ENCODE results near the gene ACTR3. TPM values are rescaled to one million over a fixed set of nuclear protein-coding genes. Genes with fewer than 3 reads are reported as not detected.
A peak's percentile ranks its signal among the peaks of the same experiment; 100 is the strongest.

The ACTR3 gene
- polyA plus RNA-seq, 10 donors, result 101 to 142 (median 110) TPM

- peak in 1 of 3 donors; percentile 35 for DNase-seq
These were observed 17.7 kb upstream of the ACTR3 start for GRCh38 chr2:113872201-113872600.

DNA sequence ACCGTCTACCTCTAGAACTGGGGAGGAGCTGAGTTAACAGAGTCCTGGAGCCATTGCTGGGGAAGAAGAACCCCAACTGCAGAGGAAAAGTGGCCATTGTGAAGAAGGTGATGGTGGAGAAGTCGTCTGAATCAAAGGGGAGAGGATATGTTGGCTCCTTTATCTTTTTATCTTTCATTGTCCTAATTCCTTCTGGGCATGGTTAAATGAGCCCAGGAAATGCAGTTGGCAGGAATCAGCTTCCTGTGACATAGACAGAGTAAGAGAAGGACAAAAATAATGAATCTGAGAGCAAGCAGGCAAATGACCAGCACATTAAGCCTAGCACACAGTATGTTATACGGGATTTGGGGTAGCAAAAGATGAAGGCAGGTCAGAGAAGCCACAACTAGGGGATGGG lies 16.0 kb upstream of the ACTR3 start:
- DNase-seq, result no peak

- no peak for DNase-seq
These were observed 14.8 kb upstream of the ACTR3 start for GRCh38 chr2:113875135-113875534.

DNA sequence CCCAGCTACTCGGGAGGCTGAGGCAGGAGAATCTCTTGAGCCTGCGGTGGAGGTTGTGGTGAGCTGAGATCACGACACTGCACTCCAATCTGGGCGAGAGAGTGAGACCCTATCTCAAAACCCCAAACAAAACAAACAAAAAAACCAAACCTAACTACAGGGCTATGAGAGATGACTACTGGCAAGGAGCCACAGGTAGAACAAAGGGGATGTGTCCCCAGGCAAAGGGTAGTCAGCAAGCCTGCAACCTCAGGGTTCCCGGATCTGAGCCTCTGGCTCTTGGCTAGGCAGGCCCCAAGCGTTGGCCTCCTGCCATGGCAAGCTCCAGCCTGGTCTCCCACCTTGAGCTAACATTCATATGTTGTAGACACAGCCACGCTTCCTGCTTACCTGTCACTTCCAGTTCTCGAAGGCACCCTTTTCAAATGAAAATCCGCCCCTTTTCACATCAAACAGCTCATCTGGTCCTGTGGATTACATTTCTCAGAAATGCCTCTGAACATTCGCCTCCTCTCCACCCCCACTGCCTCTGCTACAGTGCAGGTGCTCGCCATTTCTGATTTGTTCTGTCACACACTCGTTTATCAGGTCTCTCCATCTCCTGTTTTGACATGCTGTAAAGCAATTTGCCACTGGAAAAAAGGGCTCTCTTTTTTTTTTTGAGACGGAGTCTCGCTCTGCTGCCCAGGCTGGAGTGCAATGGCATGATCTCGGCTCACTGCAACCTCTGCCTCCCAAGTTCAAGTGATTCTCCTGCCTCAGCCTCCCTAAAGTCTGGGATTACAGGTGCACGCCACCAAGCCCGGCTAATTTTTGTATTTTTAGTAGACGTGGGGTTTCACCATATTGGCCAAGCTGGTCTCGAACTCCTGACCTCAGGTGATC lies 13.1 kb upstream of the ACTR3 start:
- no peak for DNase-seq

DNA sequence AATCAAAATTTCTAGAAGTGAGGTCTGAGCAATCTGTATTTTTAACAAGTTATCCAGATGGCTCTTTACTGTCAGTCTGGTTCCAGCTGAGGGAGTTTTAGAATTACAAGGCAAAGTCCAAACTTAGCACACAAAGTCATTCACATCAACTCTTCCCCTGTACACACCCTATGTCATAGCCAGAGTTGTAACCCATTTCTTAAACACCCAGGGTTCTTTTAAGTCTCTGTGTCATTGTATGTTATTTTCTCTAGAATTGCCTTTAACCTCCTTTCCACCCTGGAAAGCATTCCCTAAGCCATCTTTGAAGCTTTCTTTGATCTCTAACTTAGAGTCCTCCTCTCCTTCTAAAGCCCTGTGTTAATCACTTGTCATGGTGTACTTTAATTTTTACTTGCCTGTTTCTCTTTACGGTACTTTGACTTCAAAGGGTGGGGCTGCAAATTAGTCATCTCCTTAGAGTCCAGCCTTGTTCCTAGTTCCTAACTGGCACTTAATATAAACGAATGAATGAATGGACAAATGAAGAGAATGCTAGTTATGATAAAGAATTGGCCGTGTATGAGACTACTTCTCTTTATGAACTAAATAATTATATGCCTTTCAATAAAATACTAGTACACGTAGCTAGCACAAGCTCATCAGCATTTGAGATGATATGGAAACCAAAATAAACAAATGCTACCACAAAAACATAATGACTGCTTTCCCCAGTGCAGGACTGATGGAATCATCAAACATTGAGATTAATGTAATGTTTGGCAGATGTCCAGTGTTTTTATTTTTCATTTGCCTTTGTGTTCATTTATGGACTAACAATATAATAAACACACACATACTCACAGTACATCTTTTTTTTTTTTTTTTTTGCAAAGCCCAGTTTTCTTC lies 11.9 kb upstream of the ACTR3 start:
- peak in 1 of 3 donors; percentile 18 for DNase-seq

DNA sequence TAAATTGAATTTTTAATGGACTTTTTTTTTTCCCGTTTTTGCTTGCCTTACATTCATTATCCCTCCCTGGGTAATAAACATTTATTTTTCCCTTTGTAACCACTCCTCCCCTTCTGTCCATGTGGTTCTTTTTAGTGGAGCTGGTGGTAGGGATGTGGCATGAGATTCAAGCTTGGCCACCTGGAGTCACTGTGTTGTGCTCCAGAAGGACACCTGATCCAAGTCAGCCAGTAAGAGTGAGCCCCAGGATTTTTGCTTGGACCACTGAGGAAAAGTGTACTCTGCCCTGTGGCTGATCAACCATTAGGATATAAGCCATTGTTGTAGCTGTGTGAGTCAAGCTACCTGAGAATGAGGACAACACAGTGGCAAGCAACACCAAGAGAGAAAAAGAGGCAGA lies 11.1 kb upstream of the ACTR3 start:
- no peak for DNase-seq

DNA sequence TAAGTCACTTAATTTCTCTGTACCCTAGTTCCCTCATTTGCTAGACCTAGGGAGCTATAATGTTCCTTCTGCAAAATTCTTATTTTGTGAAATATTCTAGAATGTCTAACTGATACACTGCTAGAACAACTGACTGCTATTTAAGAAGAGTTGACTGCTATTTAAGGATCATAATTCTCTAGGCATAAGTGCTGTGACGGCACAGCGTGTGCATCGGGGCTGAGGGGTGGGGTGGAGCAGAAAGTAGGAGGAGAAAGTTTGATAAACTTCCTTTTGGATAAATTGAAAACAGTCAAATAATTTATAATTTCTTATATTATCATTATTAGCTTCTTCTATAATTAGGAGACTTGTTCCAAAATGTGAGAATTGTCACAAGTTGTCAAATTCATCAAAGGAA lies 10.4 kb upstream of the ACTR3 start:
- DNase-seq, result no peak

- DNase-seq, result peak in 2 of 3 donors; percentile 36 to 52
These were observed 3.3 kb upstream of the ACTR3 start for GRCh38 chr2:113886479-113887008.

GRCh38 chr2:113887009-113887792 lies 2.7 kb upstream of the ACTR3 start:
- DNase-seq, result no peak

GRCh38 chr2:113888641-113889470 lies 1.0 kb upstream of the ACTR3 start:
- peak in 1 of 3 donors; percentile 5 for DNase-seq

DNA sequence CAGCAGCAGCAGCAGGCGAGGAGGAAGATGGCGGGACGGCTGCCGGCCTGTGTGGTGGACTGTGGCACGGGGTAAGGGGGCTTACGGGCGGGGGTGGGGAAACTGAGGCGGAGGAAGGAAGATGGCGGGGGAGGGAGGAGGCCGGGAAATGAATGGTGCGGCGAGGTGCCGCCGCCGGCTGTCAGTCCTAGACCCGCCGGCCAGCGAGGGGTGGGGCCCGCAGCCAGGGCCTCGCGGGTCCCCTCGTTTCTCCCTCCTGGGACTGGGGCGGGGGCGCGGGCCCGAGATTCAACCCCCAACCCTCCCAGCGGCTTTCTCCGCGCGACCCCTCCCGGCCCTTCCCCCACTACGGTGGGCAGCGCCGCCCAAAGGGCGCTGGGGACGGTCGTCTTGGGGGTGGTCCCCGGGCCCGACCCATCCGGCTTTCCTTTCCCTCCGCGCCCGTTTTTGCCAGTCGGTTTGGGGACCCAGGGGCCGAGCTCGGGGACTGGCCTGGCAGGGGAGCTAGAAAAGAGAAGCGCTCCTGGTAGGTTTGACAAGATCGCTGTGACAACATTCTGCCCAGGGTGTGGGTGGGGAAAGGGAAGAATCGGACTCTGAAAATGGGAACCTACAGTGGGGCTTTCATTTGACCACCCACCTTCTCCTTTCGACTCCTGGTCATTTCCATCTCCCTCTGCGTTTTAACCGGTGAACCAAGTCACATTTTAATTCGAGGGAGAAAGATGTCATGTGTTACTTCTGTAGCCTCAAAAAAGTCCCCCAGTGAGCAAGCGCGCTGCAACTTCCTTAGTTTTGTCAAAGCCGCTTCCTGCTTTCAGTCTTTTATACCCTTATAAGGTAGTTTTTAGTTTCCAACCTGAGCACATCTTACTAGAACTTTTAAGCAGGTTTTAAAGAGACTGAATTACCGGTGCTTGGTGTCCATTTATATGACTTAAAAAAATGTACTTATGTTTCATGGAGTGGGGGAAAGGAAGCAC lies 655 bp downstream of the ACTR3 start:
- DNase-seq, result peak; percentile 67 to 85 (median 68)

GRCh38 chr2:113891265-113891959 lies 1.5 kb downstream of the ACTR3 start:
- no peak for DNase-seq

- DNase-seq, result no peak
These were observed 2.3 kb downstream of the ACTR3 start for GRCh38 chr2:113892004-113892710.

GRCh38 chr2:113894156-113894743 lies 4.4 kb downstream of the ACTR3 start:
- DNase-seq, result peak in 1 of 3 donors; percentile 68

- DNase-seq, result no peak
These were observed 5.4 kb downstream of the ACTR3 start for GRCh38 chr2:113895301-113895700.

GRCh38 chr2:113895819-113896563 lies 6.1 kb downstream of the ACTR3 start:
- DNase-seq, result no peak

DNA sequence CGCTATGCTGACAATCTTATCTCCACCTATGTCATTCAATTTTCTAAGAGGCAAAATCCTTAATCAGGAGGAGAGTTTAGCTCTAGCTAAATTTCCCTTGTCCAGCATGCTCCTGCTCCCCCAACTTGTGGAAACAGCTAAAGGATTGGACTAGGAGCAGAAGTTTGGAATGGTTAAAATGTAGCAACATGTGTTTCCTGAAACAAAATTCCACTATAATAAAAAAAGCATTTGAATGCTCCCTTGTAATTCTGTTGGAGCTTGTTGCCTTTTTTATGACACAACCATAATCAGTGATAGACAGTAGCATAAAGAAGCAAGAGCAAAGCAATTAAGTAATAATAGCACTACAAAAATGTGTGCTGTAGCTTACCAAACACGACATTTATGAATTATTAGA lies 6.9 kb downstream of the ACTR3 start:
- DNase-seq, result peak in 1 of 3 donors; percentile 35
